Umbilical cord (tissue), 2 donors: ENCODE data around the gene VWA3B. TPM values are rescaled to one million over a fixed set of nuclear protein-coding genes. Genes with fewer than 3 reads are reported as not detected.

Experiments used
- DNase-seq: peaks from one replicate; pipeline ENCODE4 v3.0.0-alpha.2; 2015; ENCODE audit warnings: low spot score
- total RNA-seq: library from RNA; depleted of rRNA; stranded (reverse); fragments of >200 nt; gene quantifications from one replicate; pipeline ENCODE4 v1.2.3, GENCODE V29; 2014; ENCODE audit warnings: low replicate concordance; ENCODE audit not compliant: insufficient read depth

Gene VWA3B
- total RNA-seq, 1 donor from 2014 or later, result 6.7 TPM

DNA sequence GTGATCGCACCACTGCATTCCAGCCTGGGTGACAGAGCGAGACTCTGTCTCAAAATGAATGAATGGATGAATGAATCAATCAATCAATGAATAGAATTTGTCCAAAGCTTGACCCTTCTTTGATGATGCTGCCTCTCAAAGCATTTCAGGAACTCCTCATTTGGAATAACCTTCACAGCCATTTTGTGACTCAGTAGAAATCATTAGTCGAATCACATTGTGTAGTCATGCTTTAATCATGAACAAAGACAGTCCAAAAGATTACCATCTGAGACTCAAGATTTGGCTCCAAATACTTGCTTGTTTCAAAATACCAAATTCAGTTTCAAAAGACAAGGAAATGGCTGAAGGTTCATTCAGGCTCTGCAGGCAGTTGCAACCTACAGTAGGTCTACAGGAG lies 83.1 kb downstream of the VWA3B start:
- DNase-seq, result no peak

DNA sequence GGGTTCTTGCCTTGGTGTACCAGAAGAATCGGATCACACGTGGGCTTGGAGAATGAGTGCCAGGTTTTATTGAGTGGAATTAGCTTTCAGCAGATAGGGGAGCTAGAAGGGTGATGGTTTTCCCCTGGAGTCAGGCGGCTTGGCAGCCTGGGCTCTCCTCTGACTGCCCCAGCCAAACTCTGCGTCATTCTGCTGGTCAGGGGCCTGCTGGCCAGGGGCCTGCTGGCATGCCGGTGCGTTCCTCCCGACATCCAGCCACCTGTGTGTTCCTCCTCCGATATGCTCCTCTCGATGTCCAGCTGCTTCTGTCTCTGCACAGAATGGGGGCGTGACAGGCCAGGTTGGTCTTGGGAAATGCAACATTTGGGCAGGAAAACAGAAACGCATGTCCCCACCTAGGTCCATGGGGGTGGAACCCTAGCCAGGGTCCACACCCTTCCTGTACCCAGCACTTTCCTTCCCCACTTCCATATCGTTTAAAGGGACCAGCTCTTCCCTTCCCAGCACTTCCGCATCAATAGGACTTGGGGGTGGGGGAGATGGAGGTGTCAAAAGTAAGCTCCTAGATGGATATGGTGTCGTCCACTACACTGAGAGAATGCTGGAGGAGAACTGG lies 85.3 kb downstream of the VWA3B start:
- no peak for DNase-seq

DNA sequence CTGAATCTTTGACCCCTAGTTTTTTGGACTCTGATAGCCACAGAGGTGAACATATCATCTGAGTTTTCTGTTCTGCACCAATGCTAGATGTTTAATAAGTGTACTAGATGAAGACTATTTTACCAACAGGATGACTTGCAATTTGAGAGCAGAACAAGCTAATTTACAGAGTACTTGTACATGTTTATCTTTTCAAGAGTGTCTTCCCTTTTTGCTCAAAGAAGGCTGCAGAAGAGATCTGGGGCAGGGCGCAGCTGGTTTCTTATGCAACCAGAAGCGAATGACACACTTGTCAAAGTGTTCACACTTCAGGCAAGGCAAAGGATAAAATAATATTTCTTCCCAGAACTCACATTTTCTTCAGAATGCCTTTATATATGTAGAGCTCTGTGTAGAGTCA lies 86.0 kb downstream of the VWA3B start:
- no peak for DNase-seq

DNA sequence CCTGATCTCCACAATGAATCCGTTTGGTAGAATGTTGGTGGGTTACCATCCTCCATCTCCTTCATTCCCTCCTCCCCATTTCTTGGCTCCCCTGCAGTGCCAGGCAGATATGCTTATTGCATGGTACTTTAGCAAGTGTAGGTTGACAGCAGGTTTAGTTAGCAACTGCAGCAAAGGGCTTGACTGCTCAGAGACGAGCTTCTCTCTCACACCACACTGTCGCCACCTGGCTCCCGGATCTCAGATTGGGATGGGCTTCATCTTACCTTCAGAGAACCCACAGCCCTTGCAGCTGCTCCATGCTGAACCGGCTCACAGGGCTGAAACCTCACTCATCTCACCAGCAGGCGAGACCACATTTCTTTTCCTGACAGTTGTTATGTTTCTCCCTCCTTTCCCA lies 88.8 kb downstream of the VWA3B start:
- DNase-seq, result no peak

DNA sequence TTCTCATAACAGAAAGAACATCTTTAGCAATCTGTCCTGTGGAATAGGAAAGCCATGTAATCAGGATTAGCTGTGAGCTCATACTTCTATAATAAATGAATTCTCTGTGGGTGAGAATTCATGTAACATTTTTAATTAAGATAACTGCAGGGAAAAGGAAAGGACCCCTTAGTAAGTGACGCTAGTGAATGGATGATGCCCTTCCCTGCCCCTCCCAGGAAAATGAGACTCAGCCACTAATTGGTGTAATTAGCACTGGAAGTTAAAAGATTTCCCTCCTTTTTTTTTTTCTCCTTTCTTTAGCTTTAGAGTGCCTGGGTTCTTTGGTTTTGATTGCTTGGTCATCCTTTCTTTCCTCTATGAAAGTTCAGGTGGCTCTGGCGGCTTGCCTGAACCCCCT lies 90.3 kb downstream of the VWA3B start:
- DNase-seq, result no peak

DNA sequence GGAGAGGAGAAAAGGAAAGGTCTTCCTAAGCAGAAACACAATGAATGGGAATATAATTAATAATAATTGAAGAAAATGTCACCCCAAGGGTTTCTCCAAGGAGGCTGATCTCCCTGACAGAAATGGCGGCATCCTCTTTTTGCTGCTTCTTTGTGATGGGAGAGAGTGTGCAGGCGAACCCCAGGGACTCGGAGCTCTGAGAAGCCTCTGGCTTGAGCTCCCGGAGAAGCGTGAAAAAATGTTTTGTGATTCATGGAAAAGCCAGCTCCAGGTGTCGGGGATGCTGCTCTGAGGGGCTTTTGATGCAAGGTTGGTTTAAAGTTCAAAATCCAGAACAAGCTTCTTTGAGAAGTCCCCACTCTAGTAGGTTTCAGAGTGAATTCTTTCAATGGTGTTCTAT lies 91.0 kb downstream of the VWA3B start:
- no peak for DNase-seq

DNA sequence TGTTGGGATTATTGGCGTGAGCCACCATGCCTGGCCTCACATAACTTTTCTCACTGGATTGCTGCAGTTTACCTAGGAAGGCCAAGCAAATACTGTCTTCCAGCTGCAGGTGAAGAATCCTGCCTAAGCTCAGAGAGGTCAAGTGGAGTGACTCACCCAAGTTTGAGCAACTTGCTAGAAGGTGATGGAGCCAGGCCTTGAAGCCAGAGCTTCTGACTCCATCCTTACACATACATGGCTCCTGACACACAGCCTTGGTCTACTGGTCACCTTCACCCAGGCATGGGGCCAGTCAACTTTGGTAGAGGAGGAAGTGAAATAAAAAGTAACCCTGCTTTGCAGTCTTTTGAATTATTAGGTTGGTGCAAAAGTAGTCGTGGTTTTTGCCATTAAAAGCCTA lies 93.5 kb downstream of the VWA3B start:
- DNase-seq, result no peak

DNA sequence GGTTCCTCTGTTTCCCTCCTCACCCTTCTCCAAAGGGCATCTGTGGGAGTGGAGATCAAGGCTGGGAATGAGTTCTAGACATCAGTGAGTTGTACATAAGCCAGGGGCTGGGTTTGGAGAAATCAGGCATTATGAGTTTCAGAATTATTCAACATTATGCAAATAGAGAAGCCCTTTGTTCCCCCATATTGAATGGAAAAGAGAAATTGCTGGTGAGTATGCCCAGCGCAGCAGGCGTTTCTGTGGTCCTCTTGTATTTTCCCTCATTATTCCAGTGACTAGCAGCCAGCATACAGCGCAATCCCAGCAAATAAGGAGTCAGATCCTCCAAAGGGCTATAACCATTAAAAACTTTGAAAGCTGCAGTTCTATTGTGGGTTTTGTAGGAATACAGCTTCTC lies 94.4 kb downstream of the VWA3B start:
- DNase-seq, result no peak

DNA sequence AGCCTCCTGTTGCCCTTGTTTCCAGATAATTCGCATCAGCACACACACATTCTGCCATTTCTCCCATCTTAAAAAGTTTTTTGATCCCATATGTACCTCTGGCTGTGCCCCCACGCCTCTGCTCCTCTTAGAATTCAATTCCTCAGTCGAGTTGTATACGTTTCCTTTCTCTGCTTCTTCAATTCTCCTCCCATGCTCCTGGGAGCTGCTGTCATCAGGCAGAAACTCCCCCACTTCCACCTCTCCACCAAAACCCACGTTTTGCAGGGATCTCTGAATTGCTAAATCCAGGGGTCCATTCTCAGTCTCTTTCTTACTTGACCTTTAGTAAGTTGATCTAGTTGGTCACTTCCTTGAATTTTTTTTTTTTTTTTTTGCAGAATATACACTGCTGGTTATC lies 98.8 kb downstream of the VWA3B start:
- no peak for DNase-seq

DNA sequence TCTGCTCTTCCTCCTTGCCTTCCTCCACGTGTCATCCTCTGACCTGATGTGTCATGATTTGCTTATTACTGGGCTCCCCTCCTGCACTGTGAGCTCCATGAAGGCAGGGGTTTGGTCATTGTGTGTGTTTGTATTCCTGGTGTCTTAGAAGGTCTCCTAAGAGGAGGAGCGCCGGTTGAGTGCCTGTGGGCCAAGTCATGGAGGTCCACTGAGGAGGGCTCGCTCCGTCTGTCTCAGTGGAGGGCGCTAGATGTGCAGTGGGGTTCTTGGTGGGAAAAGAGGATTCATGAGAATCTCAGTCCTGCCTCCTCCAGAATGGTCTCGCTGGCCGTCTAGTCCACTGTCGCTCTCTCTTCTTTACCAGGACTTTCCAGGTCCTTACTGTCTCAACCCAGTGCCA lies 100.2 kb downstream of the VWA3B start:
- no peak for DNase-seq

DNA sequence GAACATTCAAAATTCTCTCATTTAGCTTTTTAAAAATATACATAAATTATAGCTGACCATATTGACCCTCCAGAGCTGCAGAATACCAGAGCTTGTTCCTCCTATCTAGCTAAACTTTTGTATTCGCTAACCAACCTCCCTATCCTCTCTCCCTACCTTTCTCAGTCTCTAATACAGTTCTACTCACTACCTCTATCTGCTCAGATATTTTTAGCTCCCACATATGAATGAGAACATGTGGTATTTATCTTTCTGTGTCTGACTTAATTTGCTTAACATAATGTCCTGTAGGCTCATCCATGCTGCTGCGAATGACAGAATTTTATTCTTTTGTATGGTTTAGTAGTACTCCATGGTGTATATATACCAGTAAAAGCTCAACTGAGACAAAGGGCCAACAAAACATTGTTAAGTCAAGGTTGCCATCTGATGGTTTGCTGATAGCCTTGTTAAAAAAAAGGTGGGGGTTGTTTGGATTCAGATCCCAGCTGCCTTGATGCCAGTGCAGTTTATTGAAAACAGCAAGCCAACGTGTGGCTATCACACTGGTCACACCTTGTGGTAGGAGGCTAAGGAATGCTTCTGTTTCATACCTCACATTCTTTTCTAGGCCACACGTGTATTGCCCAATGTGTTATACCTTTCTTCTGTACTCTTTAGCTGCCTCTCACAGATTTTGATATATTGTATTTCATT lies 101.5 kb downstream of the VWA3B start:
- no peak for DNase-seq

DNA sequence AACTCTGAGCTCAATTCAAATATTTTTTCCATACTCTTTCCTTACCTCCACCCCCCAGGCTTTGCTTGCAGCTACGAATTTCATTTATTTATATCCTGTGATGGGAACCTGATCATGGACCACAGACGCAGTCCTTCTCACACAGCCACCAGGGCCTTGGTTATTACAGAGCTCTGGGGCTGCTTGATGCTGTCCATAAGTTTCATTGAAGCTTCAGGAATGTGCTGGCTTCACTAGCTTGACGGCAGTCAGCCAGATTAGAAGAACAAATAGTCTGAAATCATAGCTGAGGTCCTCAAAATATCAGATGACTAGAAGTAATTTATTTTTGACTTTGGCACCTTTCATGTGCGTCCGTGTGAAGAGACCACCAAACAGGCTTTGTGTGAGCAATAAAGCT lies 104.9 kb downstream of the VWA3B start:
- DNase-seq, result peak; percentile 34

DNA sequence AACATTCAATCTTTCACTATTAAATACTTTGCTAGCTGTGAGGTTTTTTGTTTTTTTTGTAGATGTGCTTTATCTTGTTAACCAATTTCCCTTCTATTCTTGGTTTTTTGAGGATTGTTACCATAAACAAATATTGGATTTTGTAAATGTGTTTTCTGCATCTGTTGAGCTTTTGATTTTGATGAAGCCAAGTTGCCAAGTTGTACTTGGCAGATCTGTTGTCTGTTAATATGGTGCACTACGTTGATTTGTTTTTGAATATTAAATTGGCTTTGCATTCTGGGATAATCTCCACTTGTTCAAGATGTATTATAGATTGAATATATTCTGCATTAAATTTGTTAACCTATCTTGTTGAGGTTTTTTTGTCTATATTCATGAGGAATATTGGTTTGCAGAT lies 114.6 kb downstream of the VWA3B start:
- no peak for DNase-seq

DNA sequence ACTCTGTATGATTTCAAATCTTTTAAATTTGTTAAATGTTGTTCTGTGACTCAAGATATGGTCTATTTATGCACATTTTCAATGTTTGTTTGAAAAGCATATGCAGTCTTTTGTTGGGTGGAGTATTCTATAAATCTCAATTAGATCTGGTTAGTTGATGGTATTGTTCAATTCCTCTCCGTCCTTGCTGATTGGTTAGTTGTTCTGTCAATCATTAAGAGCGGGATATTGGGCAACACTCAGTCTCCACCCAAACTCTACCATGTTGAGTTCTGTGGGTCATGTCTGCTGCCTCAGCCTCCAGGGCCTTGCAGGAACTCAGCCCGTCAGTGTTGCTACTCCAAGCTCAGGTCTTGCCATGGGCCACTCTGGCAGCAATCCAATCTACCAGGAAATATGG lies 118.9 kb downstream of the VWA3B start:
- DNase-seq, result no peak

DNA sequence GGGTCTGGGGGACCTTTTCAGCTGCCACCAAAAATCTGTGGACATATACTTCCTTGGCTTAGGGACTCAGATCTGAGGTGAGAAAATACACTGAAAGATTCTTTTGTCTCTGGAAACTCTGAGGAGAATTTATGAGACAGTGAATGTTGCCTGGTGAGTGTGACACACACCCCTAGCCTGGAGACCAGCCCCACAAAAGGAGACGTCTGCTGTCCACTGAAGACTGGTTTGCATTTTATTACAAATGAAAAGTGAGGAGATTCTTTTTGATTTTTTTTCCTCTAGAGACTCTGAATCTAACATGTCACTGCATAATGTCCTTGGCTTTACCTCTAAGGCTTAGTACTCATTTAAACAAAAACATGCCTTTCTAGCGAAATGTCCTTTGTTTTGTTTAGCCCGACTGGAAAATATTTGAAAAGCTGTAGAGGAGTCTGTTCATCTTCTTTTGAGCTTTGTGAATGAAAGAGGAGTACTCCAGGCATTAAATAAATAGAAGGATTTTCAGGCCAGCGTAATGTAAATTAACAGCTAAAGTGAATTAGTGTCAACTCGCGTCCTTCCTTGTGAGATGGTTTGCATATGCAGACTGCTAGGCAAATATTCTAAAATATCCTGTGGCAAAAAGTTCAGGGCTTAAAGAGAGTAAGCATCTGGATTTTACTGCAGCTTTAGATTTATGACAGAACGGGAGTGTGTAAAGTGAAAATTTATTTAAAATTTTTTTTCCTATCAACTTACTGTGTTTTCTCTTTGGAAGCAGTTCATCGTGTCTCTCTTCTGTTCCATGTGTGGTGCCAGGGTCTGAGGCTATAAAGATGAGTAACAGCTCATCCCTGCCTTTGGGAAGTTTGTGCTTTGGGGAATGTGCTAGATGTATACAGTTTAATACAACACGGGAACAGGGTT lies 125.4 kb downstream of the VWA3B start:
- peak; percentile 65 for DNase-seq

DNA sequence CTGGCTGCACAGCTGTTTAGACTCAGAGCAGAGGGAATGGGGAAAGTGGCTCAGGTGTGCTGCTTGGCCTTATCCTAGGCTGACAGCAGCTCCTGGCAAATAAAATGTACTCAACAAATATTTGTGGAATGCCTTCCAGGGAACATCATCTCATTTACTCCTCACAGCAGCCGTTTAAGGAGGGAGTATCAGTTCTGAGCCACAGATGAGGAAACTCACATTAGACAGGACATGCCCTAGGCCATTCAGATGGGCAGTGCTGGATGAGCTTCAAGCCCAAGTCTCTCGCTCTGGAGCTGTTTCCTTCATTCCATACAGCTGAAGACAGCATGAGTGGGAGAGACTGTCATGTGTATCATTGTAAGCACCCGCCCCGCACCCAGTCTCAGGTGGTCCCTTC lies 129.6 kb downstream of the VWA3B start:
- no peak for DNase-seq

DNA sequence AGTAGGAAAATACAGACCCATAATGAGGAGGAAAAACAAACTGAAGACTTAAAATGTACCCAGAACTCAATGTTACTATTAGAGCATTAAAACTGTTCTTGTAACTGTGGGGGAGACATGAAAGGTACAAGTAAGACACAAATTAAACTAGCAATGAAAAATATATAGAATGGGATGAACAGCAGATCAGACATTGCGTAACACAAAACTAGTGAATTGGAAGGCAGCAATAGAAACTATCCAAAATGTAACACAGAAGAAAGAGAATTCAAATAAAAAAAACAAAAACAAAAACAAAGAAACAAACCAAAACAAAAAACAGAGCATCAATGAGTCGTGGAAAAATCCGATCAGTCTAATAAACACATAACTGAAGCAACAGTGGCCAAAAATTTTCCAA lies 132.2 kb downstream of the VWA3B start:
- DNase-seq, result no peak

DNA sequence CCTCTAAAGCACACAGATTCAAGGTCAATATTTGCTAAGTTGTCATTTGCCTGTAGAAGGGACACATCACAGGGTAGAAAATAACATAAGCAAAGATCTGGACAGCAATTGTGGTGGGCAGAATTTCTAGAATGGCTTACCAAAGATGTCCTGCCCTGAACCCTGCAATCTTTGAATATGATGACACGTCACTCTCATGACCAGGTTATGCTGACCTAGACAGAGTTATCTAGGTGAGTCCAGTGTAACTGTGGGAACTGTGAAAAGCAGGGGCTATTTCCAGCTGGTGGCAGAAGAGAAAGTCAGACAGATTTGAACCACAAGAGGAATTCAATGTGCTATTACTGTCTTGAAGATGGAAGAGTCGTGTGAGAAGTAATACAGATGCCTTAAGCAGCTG lies 147.0 kb downstream of the VWA3B start:
- DNase-seq, result peak; percentile 4

DNA sequence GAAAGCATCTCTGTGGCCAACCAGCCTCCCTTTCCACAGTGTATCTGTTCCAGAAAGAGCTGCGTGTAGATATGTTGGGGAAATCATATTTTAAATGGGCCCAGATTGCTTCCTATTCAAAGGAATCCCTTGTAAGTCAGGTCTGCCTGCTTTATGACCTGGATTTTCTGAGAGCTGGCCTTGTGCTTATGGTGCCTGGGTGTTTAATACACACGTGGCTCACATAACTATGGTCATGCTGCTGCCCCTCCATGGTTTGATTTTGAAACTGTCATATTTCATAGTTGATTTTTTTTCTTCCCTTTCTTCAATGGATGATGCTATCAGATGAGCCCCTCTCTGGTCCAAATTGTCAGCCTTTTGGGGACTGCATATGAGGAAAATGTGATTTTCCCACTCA lies 147.8 kb downstream of the VWA3B start:
- DNase-seq, result peak; percentile 69

DNA sequence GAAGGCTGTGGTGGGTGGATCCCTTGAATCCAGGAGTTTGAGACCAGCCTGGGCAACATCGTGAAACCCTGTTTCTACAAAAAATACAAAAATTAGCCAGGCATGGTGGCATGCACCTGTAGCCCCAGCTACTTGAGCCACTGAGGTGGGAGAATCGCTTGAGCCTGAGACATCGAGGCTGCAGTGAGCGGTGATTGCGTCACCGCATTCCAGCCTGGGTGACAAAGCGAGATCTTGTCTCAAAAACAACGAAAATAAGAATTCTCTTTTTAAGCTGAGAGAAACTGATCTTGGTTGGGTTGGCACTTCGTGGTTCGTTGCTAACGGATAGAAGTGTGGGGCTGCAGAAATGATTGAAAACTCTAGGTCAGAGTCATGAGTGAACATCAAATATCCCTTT lies 150.0 kb downstream of the VWA3B start:
- DNase-seq, result no peak

DNA sequence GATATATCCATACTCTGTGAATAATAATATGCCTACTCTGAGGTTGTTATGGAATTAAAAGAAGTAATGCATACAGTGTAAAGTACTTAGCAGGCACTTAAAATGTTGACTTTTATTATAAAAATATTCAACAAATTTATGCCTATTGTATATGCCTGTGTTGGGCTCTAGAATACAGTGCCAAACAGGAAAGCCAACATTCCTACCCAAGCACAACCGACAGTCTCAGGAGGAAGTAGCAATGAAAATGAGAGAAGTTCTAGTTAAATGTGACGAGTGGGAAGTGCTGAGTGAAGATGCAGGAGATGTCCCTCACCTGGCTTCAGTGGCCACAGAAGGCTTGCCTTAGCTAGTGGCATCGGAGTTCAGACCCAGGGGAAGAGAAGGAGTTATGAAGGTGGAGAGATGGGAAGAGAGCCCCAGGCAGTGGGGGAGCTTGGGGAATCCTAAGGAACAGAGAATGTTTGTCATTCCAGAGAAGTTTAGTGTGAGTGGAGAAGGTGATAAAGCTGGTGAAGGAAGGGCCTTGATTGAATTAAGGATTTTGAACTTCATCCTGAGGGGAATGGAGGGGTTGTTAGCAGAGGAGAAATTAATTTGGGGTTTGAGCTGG lies 153.9 kb downstream of the VWA3B start:
- peak; percentile 7 for DNase-seq

DNA sequence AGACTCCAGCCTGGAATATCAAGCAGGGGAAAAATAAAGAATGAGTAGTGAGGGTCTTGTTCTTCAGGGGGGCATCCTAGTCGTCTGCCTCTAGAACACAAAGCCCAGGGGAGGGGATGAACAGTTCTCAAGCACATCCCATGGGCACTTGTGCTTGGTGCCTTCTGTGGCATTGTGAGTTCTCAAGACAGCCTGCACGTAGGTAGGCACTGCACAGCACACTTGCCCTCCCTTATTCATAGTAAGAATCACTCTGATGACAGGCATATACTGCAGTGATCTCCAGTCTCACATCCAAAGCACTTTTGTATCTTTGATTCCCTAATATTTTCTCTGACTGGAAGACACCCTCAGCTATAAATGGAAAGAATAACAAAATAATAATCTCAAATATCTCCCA lies 154.6 kb downstream of the VWA3B start:
- DNase-seq, result no peak
